Erythroblast (primary cell): ENCODE measurements around the gene AKNA.

Experiments used
- GATA1 ChIP-seq: IDR thresholded peaks from 2 replicates; pipeline ENCODE4 v1.6.1; 2011; ENCODE audit warnings: low read depth, mild to moderate bottlenecking, control low read depth, low read length, moderate library complexity
- POLR2A ChIP-seq: IDR thresholded peaks from 2 replicates; pipeline ENCODE4 v1.6.1; 2011; ENCODE audit warnings: mild to moderate bottlenecking, low read length

GRCh38 chr9:114370968-114371320 is 16.8 kb downstream of the AKNA start:
- TF ChIP-seq POLR2A (no peak), GATA1 (no peak)
